Tibial nerve (tissue), 4 donors: ENCODE results near the gene TMEM272. TPM values are rescaled to one million over a fixed set of nuclear protein-coding genes. Genes with fewer than 3 reads are reported as not detected.

Experiments used
- DNase-seq, 2 donors: peaks; one replicate each; pipeline ENCODE4 v3.0.0-alpha.2; 2019; ENCODE audit warnings: low spot score in 2 of 2
- H3K27ac ChIP-seq, 4 donors: fragments of 200-600 bp; sonication (generic) in 3 of 4; one replicate each; pipeline ENCODE4 v1.5.1; 2017 to 2019; ENCODE audit warnings: mild to moderate bottlenecking in 1 of 4
- H3K27me3 ChIP-seq, 2 donors: fragments of 200-600 bp; sonication (generic) in 1 of 2; one replicate each; pipeline versions ENCODE4 v1.5.1 to v1.6.0; 2017 to 2019
- H3K36me3 ChIP-seq, 3 donors: fragments of 200-600 bp; sonication (generic); one replicate each; pipeline ENCODE4 v1.5.1; 2018 to 2019
- H3K4me1 ChIP-seq, 4 donors: fragments of 200-600 bp; sonication (generic) in 3 of 4; one replicate each; pipeline ENCODE4 v1.5.1; 2017 to 2019
- H3K4me3 ChIP-seq, 4 donors: fragments of 200-600 bp; sonication (generic) in 3 of 4; one replicate each; pipeline ENCODE4 v1.5.1; 2017 to 2019; ENCODE audit warnings: mild to moderate bottlenecking in 1 of 4, moderate library complexity in 1 of 4
- H3K9me3 ChIP-seq, 4 donors: fragments of 200-600 bp; sonication (generic) in 3 of 4; one replicate each; pipeline ENCODE4 v1.5.1; 2017 to 2019
- EP300 ChIP-seq, 2 donors: sonication (generic); formaldehyde crosslinking; IDR thresholded peaks; one replicate each; pipeline ENCODE4 v1.6.1; 2017; ENCODE audit warnings: antibody characterized with exemption in 2 of 2, mild to moderate bottlenecking in 1 of 2
- POLR2A ChIP-seq, 2 donors: fragments of 450-650 bp; IDR thresholded peaks; one replicate each; pipeline ENCODE4 v1.6.1; 2017; ENCODE audit warnings: antibody characterized with exemption in 2 of 2, mild to moderate bottlenecking in 2 of 2, moderate library complexity in 2 of 2
- WGBS, 2 donors: methylation state at CpG; one replicate each; pipeline ENCODE4 v1.1.5; 2018; 5-methylcytosine and 5-hydroxymethylcytosine counted together
- total RNA-seq, 4 donors: library from RNA; depleted of rRNA; stranded (reverse); fragments of >200 nt; gene quantifications; one replicate each; pipeline ENCODE4 v1.1.0, GENCODE V29; 2016
- TF ChIP-seq, protein P1 (sequence below), 5 experiments: fragments of 200-600 bp in 3 of 5; fragments of 450-650 bp in 2 of 5; sonication (generic) in 3 of 5; IDR thresholded peaks; one replicate each; pipeline ENCODE4 v1.5.1; 2016 to 2019; ENCODE audit warnings: antibody characterized with exemption in 5 of 5, mild to moderate bottlenecking in 3 of 5, moderate library complexity in 2 of 5

Gene TMEM272
- total RNA-seq, 4 donors from 2014 or later: not detected

DNA sequence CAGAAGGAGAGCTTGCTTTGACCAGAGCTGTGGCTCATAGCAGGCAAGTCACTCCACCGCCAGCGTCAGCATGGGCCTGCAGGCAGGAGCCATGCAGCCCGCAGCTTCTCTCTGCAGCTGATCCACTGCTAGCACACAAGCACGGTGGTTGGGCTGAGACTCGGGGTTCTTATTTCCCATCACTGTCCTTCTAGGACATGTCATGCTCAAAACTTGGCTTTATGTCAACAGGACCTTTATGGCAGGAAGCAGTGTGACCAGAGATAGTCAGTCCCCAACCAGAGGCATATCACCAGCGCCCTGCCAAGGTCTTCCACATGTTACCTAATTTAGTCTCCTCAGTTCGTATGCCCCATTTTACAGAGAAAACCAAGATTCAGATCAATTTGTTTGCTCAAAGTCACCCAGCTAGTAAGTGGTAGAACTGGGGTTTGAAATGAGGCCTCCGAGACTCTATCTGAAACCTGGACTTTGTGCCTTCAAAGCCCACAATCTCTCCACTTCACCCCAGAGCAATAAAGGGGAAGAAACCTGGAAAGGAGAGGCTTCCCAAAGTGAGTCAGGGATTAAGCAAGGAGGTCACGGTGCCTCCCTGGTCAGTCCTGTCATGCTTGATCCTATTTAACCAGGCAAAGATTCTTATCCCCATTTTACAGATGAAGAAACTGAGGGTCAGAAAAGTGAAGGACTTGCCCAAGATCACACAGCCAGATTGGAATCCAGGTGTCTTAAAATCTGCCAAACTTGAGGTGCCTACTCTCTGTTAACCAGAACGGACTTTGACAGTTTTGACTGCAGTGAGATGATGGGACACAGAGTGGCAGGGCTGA is 5.1 kb downstream of the TMEM272 start:
- 86 to 87% methylated on average over 10 of the region's 10 CpGs for WGBS, 2 donors
- TF ChIP-seq POLR2A (IDR thresholded peaks at IDR 0.05) (no peak), EP300 (IDR thresholded peaks at IDR 0.05) (no peak)
- TF ChIP-seq, protein P1, sequence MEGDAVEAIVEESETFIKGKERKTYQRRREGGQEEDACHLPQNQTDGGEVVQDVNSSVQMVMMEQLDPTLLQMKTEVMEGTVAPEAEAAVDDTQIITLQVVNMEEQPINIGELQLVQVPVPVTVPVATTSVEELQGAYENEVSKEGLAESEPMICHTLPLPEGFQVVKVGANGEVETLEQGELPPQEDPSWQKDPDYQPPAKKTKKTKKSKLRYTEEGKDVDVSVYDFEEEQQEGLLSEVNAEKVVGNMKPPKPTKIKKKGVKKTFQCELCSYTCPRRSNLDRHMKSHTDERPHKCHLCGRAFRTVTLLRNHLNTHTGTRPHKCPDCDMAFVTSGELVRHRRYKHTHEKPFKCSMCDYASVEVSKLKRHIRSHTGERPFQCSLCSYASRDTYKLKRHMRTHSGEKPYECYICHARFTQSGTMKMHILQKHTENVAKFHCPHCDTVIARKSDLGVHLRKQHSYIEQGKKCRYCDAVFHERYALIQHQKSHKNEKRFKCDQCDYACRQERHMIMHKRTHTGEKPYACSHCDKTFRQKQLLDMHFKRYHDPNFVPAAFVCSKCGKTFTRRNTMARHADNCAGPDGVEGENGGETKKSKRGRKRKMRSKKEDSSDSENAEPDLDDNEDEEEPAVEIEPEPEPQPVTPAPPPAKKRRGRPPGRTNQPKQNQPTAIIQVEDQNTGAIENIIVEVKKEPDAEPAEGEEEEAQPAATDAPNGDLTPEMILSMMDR (IDR thresholded peaks at IDR 0.05): no peak
- no peaks in the 10 kb centered on the region for H3K9me3 ChIP-seq

DNA sequence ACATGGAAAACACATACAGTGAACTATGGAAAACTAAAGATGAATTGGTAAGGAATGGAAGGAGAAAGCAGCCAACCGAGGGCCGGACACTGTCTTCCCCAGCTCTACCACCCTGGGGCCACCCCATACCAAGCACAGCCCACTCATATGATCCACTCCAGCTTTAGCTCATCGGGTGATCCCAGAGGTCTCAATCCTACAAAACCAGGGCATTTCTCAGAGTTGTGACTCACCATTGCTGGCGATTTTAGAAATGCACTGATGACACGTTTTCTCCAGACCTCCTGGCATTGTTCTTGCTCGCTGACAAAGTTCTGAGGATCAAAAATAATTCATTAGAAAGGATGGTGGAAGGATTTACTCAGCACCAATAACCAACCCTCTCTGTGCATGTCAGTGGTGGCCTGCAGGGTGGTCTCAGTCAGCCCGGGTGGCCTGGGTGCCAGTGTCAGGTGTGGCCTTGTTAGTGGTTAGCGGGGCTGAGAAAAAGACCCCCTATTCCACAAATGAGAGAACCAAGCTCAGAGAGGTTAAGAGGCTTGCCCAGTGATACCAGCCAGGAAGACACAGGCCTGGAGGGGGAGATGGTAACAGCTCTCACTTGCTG is 6.6 kb downstream of the TMEM272 start:
- no peaks in the 10 kb centered on the region for H3K27me3 ChIP-seq
- H3K36me3 ChIP-seq: no peaks in the 10 kb centered on the region
- H3K4me3 ChIP-seq: no peak overlapping the region
- H3K4me1 ChIP-seq: no peaks in the 10 kb centered on the region
- no peak for DNase-seq
- H3K9me3 ChIP-seq: no peaks in the 10 kb centered on the region
- WGBS, 2 donors: 81 to 88% methylated on average over 8 of the region's 8 CpGs
- TF ChIP-seq EP300 (IDR thresholded peaks at IDR 0.05) (no peak), POLR2A (IDR thresholded peaks at IDR 0.05) (no peak)
- TF ChIP-seq, protein P1 (IDR thresholded peaks at IDR 0.05): no peak
- H3K27ac ChIP-seq: no peak overlapping the region

More for the DNA sequence above, 5.1 kb downstream of the TMEM272 start:
- peaks cover 0 to 2% (median 0%) of the 10 kb centered on the region in 4 donors for H3K4me1 ChIP-seq
- no peaks in the 10 kb centered on the region for H3K36me3 ChIP-seq
- no peak overlapping the region for H3K4me3 ChIP-seq
- H3K27me3 ChIP-seq: no peaks in the 10 kb centered on the region
- H3K27ac ChIP-seq: no peak overlapping the region
- no peak for DNase-seq

- Histone ChIP-seq H3K4me1 (no peaks in the 10 kb centered on the region), H3K27me3 (no peaks in the 10 kb centered on the region), H3K9me3 (no peaks in the 10 kb centered on the region), H3K27ac (no peak overlapping the region), H3K4me3 (no peak overlapping the region), H3K36me3 (no peaks in the 10 kb centered on the region)
- no peak for DNase-seq
- TF ChIP-seq, protein P1 (IDR thresholded peaks at IDR 0.05): no peak
- no peak for TF ChIP-seq EP300 (IDR thresholded peaks at IDR 0.05)
- 86 to 91% methylated on average over 3 of the region's 3 CpGs for WGBS, 2 donors
These were observed 8.0 kb downstream of the TMEM272 start for GRCh38 chr13:51837016-51837415.

DNA sequence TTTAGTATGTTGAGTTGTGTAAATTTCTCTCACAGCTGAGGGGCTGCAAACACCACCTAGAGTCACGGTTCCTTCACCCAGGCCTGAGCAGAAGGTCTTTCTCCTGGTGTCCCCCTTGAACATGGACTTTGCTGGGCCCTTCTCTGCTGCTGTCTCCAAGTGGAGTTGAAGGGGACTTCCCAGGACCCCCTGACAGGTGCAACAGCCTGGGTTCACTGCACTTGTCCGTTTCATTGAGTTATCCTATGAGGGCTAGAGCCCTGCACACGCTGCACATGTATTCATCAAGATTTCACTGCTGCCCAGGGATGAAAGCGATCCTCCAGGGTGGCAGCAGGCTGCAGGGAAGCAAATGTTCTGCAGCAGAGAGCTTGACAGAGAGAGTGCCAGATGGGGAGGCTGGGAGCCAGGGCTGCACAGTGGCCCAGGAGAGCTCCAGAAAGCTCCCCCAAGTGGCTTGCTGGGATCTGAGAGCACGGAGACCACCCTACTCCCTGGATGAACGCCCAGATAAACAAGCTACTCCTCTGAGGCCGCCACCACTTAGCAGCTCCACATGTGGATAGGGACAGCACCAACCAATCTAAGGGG is 10.3 kb downstream of the TMEM272 start:
- no peak for DNase-seq
- TF ChIP-seq POLR2A (IDR thresholded peaks at IDR 0.05) (no peak), EP300 (IDR thresholded peaks at IDR 0.05) (no peak)
- TF ChIP-seq, protein P1 (IDR thresholded peaks at IDR 0.05): no peak
- H3K27me3 ChIP-seq: no peaks in the 10 kb centered on the region
- no peaks in the 10 kb centered on the region for H3K4me1 ChIP-seq
- H3K36me3 ChIP-seq: no peaks in the 10 kb centered on the region
- no peak overlapping the region for H3K4me3 ChIP-seq
- H3K9me3 ChIP-seq: no peaks in the 10 kb centered on the region
- 59 to 64% methylated on average over 7 of the region's 7 CpGs for WGBS, 2 donors
- no peak overlapping the region for H3K27ac ChIP-seq

- no peak for DNase-seq
- H3K4me1 ChIP-seq: no peaks in the 10 kb centered on the region
- H3K4me3 ChIP-seq: no peak overlapping the region
- H3K27ac ChIP-seq: no peak overlapping the region
- TF ChIP-seq, protein P1 (IDR thresholded peaks at IDR 0.05): no peak
- no peak for TF ChIP-seq EP300 (IDR thresholded peaks at IDR 0.05)
- TF ChIP-seq POLR2A (IDR thresholded peaks at IDR 0.05): no peak
- 72 to 85% methylated on average over 10 of the region's 10 CpGs for WGBS, 2 donors
- no peaks in the 10 kb centered on the region for H3K27me3 ChIP-seq
- no peaks in the 10 kb centered on the region for H3K36me3 ChIP-seq
- H3K9me3 ChIP-seq: no peaks in the 10 kb centered on the region
These were observed 11.0 kb downstream of the TMEM272 start for GRCh38 chr13:51833980-51834379.
